ENCODE results near the gene CCDC28A. TPM values are rescaled to one million over a fixed set of nuclear protein-coding genes. Genes with fewer than 3 reads are reported as not detected.

The CCDC28A gene
- total RNA-seq, 1 donor from 2014 or later, result 7.3 TPM

DNA sequence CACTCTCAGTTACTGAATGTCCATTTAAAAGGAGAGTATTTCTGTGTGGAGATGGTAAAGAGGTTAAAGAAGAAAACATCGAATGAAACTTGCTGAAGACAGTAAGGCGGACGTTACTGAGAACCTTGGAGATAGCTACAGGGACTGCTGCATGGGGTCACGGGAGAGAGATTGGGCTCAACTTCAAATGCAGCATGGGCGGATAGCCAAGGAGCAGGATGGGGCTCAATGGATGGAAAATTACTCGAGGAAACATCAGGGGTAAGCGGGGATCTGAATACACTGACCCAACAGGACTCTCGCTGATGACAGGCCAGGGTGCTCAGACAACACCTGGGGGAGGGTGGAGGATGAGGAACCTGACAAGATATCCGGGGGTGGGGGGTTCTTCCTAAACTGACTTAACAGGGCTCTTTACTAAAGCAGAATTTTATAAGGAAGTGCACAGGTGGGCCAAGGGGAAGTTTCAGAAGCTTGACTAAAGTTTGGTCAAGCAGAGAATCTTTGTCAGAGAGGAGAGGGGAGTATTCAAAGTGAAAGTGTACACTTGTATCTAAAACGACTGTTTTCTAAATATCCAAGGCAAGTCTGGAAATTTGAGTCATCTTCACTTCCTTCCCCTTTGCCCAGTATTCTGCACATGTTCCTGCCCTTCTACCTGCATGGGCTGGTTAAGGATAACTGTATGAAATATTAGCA lies 45.1 kb downstream of the CCDC28A start:
- Mint-ChIP-seq H3K27ac (ENCODE audit: unreplicated experiment) (no peak overlapping the region), H3K9me3 (peaks cover 4% of the 10 kb centered on the region), H3K36me3 (ENCODE audit: low read depth) (no peaks in the 10 kb centered on the region), H3K27me3 (ENCODE audit: low read depth) (no peaks in the 10 kb centered on the region), H3K4me3 (no peak overlapping the region), H3K4me1 (peaks cover 15% of the 10 kb centered on the region)
- DNase-seq (ENCODE audit: low read depth, low spot score), result no peak
- TF ChIP-seq, protein P1, sequence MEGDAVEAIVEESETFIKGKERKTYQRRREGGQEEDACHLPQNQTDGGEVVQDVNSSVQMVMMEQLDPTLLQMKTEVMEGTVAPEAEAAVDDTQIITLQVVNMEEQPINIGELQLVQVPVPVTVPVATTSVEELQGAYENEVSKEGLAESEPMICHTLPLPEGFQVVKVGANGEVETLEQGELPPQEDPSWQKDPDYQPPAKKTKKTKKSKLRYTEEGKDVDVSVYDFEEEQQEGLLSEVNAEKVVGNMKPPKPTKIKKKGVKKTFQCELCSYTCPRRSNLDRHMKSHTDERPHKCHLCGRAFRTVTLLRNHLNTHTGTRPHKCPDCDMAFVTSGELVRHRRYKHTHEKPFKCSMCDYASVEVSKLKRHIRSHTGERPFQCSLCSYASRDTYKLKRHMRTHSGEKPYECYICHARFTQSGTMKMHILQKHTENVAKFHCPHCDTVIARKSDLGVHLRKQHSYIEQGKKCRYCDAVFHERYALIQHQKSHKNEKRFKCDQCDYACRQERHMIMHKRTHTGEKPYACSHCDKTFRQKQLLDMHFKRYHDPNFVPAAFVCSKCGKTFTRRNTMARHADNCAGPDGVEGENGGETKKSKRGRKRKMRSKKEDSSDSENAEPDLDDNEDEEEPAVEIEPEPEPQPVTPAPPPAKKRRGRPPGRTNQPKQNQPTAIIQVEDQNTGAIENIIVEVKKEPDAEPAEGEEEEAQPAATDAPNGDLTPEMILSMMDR (conservative IDR thresholded peaks at IDR 0.05), result no peak

DNA sequence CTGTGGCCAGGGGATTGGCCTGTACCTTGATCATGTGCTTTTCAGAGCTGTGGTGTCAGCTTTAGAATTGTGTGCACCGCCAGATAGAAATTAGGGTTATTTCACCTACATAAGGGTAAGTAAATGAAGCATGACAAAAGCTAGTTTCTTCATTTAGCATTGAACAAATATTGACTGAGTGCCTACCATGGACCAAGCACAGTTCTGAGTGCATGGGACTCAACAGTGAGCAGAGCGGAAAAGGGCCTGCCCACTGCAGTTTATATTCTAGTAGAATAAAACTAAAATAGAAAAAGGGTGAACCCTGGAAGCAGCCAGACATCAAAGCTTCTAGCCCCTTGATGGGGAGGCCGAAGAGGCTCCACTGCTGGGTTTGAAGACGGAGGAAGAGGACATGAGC lies 48.0 kb downstream of the CCDC28A start:
- Mint-ChIP-seq H3K4me1 (peaks cover 8% of the 10 kb centered on the region), H3K4me3 (no peak overlapping the region), H3K27ac (ENCODE audit: unreplicated experiment) (no peak overlapping the region), H3K27me3 (ENCODE audit: low read depth) (no peaks in the 10 kb centered on the region), H3K36me3 (ENCODE audit: low read depth) (no peaks in the 10 kb centered on the region), H3K9me3 (peaks cover 2% of the 10 kb centered on the region)
- no peak for DNase-seq (ENCODE audit: low read depth, low spot score)
- TF ChIP-seq, protein P1 (conservative IDR thresholded peaks at IDR 0.05), result no peak

DNA sequence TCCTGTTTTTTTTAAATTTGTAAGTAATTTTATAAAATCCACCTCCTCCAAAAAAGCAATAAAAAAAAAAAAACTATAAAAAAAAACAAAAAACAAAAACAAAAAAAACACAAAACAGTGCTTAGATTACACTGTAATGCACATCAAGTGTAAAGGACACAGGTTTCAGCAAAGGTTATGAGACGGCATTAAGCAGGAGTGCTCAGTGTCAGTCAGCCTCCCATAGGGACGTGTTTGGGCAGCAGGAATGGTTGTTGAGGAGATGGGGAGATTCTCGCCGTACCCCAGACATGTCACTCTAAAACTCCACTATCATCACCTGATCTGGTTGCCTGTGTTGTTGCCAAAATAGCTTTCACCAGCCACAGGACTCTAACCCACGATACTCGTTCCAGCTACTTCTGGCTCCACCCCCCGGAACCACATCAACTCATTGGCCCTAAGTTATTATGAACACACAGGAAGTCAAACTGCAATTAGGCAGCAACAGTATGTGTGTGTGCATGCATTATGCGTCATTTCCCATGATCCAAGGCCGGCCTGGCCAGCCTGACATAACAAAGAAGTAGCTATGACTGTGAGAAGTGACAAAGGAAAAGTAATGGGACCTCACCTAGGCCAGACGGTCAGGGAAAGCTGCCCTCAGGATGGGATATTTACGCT lies 51.0 kb downstream of the CCDC28A start:
- Mint-ChIP-seq H3K36me3 (ENCODE audit: low read depth) (no peaks in the 10 kb centered on the region), H3K4me1 (no peaks in the 10 kb centered on the region), H3K9me3 (peaks cover 2% of the 10 kb centered on the region), H3K27ac (ENCODE audit: unreplicated experiment) (no peak overlapping the region), H3K4me3 (no peak overlapping the region), H3K27me3 (ENCODE audit: low read depth) (no peaks in the 10 kb centered on the region)
- TF ChIP-seq, protein P1 (conservative IDR thresholded peaks at IDR 0.05), result no peak
- DNase-seq (ENCODE audit: low read depth, low spot score), result no peak

DNA sequence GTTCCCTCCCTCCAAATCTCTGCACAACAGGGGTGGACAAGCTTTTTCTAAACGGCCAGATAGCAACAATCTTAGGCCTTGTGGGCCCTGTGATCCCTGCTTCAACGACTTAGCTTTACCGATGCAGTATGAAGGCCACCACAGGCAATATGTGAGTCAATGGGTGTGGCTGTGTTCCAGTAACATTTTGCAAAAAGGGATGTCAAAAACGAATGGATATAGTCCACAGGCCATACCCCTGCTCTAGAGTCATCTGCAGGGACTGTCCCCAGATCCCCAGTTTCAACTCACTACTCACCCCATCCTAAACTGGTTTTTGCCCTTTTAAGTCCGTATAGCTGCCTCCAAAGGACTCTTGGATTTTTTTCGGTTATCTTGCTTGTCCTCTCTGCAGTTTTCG lies 56.7 kb downstream of the CCDC28A start:
- DNase-seq (ENCODE audit: low read depth, low spot score), result no peak

DNA sequence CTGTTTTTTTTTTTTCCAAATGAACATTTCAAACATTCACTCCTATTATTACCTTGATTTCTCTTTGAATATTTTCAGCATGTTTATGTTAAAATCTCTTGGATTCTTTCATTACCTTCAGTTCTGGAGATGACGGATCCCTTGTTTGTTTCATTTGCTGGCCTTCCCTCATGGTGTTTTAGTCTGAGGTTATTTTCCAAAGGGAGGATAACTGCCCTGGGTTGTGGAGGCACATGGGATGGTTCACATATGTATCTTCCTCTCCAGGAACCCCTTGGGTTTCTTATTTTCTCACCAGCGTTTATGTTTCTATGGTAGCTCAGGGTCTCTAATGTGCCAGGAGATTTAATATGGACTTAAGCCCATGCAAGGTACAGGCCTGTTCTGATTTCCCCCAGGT lies 58.6 kb downstream of the CCDC28A start:
- H3K4me1 Mint-ChIP-seq, result no peaks in the 10 kb centered on the region
- H3K9me3 Mint-ChIP-seq, result no peaks in the 10 kb centered on the region
- TF ChIP-seq, protein P1 (conservative IDR thresholded peaks at IDR 0.05), result no peak
- H3K36me3 Mint-ChIP-seq (ENCODE audit: low read depth), result no peaks in the 10 kb centered on the region
- no peak overlapping the region for H3K27ac Mint-ChIP-seq (ENCODE audit: unreplicated experiment)
- H3K27me3 Mint-ChIP-seq (ENCODE audit: low read depth), result no peaks in the 10 kb centered on the region
- no peak overlapping the region for H3K4me3 Mint-ChIP-seq
- DNase-seq (ENCODE audit: low read depth, low spot score), result no peak

More for the DNA sequence above, 56.7 kb downstream of the CCDC28A start:
- Mint-ChIP-seq H3K9me3 (peaks cover 2% of the 10 kb centered on the region), H3K27ac (ENCODE audit: unreplicated experiment) (no peak overlapping the region), H3K4me1 (no peaks in the 10 kb centered on the region), H3K36me3 (ENCODE audit: low read depth) (no peaks in the 10 kb centered on the region), H3K27me3 (ENCODE audit: low read depth) (no peaks in the 10 kb centered on the region), H3K4me3 (no peak overlapping the region)
- TF ChIP-seq, protein P1 (conservative IDR thresholded peaks at IDR 0.05), result no peak

All from neural crest cell (in vitro differentiated cells).